Urinary bladder (tissue), 4 donors: ENCODE measurements around the gene NAALADL2. TPM values are rescaled to one million over a fixed set of nuclear protein-coding genes. Genes with fewer than 3 reads are reported as not detected.

Experiments
- DNase-seq: peaks from one replicate; pipeline ENCODE4 v3.0.0-alpha.2; 2015; ENCODE audit errors: extremely low spot score
- H3K27ac ChIP-seq: one replicate; pipeline ENCODE4 v1.5.1; 2013; ENCODE audit warnings: low read depth, mild to moderate bottlenecking, moderate library complexity
- H3K36me3 ChIP-seq: one replicate; pipeline ENCODE4 v1.6.1; 2013; ENCODE audit warnings: mild to moderate bottlenecking, moderate library complexity; ENCODE audit not compliant: insufficient read depth
- H3K4me1 ChIP-seq: one replicate; pipeline ENCODE4 v1.6.1; 2013; ENCODE audit warnings: mild to moderate bottlenecking, moderate library complexity; ENCODE audit not compliant: insufficient read depth
- H3K4me3 ChIP-seq: one replicate; pipeline ENCODE4 v1.5.1; 2013; ENCODE audit warnings: low read depth, low read length
- WGBS: extraction: QIAGEN DNeasy Blood & Tissue Kit; methylation state at CpG from one replicate; pipeline ENCODE4 v1.1.7; 2013; 5-methylcytosine and 5-hydroxymethylcytosine counted together
- polyA plus RNA-seq: library from polyadenylated mRNA; stranded (reverse); fragments of 200-250 nt; gene quantifications from one replicate; pipeline ENCODE4 v1.2.3, GENCODE V29; 2013
- total RNA-seq: library from RNA; depleted of rRNA; stranded (reverse); fragments of >200 nt; gene quantifications from one replicate; pipeline ENCODE4 v1.2.3, GENCODE V29; 2014
- donor health status: healthy with polysubstance abuse.
- donor health status: healthy.

Gene NAALADL2
- total and polyA plus RNA-seq, 2 donors, result 4.2 to 77.5 TPM

DNA sequence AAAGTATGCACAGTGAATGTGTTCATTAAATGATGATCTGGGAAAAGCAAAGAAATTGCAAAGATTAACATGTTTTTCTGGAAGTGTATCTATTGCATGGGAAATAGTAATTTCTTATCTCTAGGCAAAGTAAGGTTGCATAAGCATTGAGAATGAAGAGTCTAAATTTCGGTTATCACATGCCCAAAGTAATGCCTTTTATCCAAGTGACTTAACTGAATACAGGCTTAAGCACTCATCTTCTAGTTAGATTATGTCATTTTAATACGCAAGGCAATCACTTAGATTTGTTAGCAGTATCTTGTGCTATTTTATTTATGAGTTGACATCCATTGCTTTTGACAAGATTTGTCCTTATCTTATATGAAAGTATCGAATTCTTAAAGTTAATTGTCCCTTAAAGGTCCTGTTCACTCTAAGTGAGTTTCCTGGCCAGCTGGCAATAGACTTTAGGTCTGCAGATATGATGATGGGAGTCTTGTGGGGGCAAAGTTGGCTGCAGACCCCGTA, 100.5 kb downstream of the NAALADL2 start:
- Histone ChIP-seq H3K36me3 (no peaks in the 10 kb centered on the region), H3K27ac (no peak overlapping the region), H3K4me1 (peaks cover 2% of the 10 kb centered on the region), H3K4me3 (no peak overlapping the region)
- DNase-seq, result no peak
- whole genome bisulfite sequencing, result 73% methylated on average over 4 of the region's 4 CpGs

DNA sequence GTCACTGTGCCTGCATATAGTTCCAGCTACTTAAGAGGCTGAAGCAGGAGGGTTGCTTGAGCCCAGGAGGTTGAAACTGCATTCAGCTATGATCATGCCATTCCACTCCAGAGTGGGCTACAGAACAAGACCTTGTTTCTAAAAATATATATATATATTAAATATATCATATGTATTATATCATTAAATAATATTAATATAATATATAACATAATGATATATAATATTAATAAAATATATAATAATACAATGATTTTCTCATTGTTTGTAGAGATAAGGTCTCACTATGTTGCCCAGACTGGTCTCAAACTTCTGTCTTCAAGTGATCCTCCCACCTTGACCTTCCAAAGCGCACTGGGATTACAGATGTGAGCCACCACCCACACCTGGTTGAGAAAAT, 101.8 kb downstream of the NAALADL2 start:
- no peak overlapping the region for H3K27ac ChIP-seq
- 95% methylated on average over 1 of the region's 1 CpG for WGBS
- DNase-seq, result no peak
- H3K36me3 ChIP-seq, result no peaks in the 10 kb centered on the region
- peaks cover 2% of the 10 kb centered on the region for H3K4me1 ChIP-seq
- no peak overlapping the region for H3K4me3 ChIP-seq

DNA sequence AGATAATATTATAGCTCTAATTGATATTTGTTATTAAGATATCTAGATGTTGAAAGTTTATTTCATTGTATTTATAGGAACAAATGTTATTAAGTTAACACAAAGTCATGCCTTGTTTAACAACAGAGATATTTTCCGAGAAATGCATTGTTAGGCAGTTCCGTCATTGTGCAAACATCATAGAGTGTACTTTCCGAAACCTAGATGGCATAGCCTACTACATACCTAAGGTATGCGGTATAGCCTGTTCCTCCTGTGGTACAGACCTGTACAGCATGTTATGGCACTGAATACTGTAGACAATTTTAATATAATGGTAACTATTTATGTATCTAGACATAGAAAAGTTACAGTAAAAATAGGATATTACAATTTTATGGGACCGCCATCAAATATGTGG, 114.3 kb downstream of the NAALADL2 start:
- Histone ChIP-seq H3K27ac (no peak overlapping the region), H3K4me3 (no peak overlapping the region), H3K4me1 (no peaks in the 10 kb centered on the region), H3K36me3 (no peaks in the 10 kb centered on the region)
- WGBS, result 85% methylated on average over 5 of the region's 5 CpGs
- peak; percentile 55 for DNase-seq

DNA sequence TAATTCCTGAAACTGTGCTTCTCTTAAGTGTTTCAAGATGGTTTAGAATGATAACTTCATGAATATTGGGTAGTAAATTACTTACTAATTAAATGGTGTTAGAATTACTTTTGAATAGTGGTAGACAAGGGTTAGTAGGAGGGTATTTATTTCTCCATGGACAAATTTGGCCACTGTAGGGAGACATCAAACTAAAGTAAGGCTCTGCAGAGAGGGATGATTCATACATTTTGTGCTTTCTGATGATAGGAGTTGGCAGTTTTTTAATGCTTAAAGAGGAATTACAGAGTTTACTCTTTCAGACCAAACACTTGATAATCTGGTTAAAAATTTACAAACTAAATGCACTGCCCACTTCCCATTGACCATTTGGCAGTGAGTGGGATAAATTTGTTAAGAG, 127.6 kb downstream of the NAALADL2 start:
- no peaks in the 10 kb centered on the region for H3K36me3 ChIP-seq

DNA sequence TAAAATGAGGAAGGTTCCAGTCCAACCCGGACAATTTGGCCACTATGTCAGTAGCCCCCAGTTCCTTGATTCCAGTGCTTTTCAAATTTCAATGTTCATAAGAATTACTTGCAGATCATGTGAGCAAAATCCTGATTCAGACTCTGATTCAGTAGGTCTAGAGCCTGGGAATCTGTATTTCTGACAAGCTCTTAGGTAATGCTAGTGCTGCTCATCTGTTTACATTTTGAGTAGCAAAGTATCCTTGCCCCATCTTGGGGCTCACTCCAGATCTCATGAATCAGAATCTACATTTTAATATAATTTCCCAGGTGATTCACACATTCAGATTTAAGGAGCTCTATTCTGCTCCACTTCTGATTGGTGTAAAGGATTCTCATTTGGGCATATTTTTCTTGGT, 142.0 kb downstream of the NAALADL2 start:
- 99% methylated on average over 1 of the region's 1 CpG for WGBS

More for the DNA sequence above, 127.6 kb downstream of the NAALADL2 start:
- no peak for DNase-seq
- no peak overlapping the region for H3K4me3 ChIP-seq
- no peaks in the 10 kb centered on the region for H3K4me1 ChIP-seq
- H3K27ac ChIP-seq, result no peak overlapping the region

DNA sequence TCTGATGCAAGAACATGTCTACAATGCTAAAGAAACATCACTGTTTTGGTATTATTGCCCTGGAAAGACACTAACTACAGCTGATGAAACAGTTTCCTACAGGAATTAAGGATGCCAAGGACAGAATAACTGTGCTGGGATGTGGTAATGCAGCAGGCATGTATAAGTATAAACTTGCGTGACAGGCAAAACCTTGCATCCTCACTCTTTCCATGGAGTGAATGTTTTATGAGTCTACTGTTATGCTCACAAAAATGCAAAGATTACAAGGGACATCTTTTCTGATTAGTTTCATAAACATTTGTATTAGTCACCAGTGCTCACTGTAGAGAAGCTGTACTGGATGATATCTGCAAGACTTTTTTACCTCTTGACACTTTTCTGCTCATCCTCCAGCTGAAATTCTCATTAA, 143.6 kb downstream of the NAALADL2 start:
- Histone ChIP-seq H3K36me3 (no peaks in the 10 kb centered on the region), H3K4me3 (no peak overlapping the region), H3K4me1 (no peaks in the 10 kb centered on the region), H3K27ac (no peak overlapping the region)
- 44% methylated on average over 1 of the region's 1 CpG for WGBS
- no peak for DNase-seq

More for the DNA sequence above, 142.0 kb downstream of the NAALADL2 start:
- no peak for DNase-seq
- Histone ChIP-seq H3K27ac (no peak overlapping the region), H3K4me3 (no peak overlapping the region), H3K4me1 (no peaks in the 10 kb centered on the region), H3K36me3 (no peaks in the 10 kb centered on the region)

DNA sequence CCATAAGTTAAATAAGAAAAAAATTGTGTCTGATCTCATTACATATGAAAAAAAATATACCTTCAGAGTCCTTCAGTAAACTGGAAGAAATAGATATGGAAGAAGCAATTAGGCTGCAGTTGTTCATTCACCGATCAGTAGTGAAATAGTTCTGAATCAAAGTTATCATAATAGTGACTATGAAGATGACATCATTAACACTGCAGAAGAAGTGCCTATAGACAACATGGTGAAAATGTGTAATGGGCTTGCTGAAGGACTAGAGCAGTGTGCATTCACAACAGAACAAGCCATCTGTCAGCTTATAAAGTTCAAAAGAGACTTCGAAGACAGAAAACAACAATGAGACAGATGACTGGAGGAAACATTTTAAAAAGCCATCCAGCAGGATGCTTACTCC, 144.5 kb downstream of the NAALADL2 start:
- no peaks in the 10 kb centered on the region for H3K36me3 ChIP-seq
- H3K4me1 ChIP-seq, result no peaks in the 10 kb centered on the region
- no peak overlapping the region for H3K4me3 ChIP-seq
- no peak overlapping the region for H3K27ac ChIP-seq
- no peak for DNase-seq
- 95% methylated on average over 2 of the region's 2 CpGs for WGBS

DNA sequence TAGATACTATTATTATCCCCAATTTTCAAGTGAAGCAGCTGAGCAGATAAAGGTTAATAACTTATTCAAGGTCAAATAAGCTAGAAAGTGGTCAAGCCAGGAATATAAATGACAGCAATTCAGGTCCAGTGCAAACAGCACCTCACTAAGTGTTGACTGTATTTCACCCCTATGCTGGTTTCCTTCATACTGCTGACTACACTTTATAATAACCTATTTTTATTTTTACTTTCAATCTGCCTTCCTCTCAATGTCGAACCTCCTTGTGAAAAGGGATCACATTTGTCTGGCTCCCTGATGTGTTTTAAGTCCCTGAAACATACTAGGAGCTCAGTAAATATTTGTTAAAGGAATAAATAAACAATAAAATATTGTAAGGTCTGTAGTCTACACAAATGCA, 146.1 kb downstream of the NAALADL2 start:
- Histone ChIP-seq H3K36me3 (no peaks in the 10 kb centered on the region), H3K4me3 (no peak overlapping the region), H3K4me1 (no peaks in the 10 kb centered on the region), H3K27ac (no peak overlapping the region)
- no peak for DNase-seq
- WGBS, result 40% methylated on average over 1 of the region's 1 CpG

DNA sequence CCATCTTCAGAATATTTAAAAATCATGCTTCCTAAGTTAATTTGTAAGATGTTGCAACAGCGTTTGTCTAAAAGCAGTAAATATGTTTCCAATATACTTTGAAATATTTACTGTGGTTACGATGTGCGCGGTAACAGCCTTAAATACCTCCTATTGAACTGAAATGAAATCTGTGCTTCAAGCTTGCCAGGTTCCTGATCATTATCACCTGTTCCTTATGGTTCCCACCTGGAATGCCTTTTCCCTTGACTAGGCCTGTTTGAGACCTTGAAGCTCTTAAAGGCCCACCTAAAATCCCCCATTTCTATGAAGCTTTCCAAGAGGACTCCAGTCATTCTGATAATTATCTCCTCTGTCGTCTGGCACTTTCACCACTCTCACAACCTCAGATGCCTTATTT, 146.7 kb downstream of the NAALADL2 start:
- no peaks in the 10 kb centered on the region for H3K4me1 ChIP-seq
- 59% methylated on average over 5 of the region's 5 CpGs for WGBS
- H3K4me3 ChIP-seq, result no peak overlapping the region
- H3K36me3 ChIP-seq, result no peaks in the 10 kb centered on the region
- no peak overlapping the region for H3K27ac ChIP-seq
- no peak for DNase-seq

DNA sequence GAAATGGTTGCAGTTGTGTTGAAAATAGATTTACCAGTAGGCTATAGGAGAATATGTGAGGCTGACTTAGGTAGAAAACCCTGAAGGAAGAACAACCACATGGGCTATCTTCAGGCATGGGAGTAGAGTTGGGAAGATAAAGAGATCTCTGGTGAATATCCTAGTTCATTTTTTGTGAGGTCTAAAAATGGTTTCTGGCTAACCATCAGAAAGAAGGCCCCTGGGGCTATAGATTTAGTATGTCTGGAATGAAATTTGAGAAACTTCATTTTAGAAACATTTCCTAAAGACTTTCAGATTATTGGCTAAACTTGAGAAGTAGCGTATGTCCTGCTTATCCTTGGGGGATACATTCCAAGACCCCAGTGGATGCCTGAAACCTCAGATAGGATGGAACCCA, 148.2 kb downstream of the NAALADL2 start:
- WGBS, result 95% methylated on average over 1 of the region's 1 CpG
- no peak overlapping the region for H3K27ac ChIP-seq
- no peak for DNase-seq
- no peaks in the 10 kb centered on the region for H3K36me3 ChIP-seq
- no peaks in the 10 kb centered on the region for H3K4me1 ChIP-seq
- no peak overlapping the region for H3K4me3 ChIP-seq

DNA sequence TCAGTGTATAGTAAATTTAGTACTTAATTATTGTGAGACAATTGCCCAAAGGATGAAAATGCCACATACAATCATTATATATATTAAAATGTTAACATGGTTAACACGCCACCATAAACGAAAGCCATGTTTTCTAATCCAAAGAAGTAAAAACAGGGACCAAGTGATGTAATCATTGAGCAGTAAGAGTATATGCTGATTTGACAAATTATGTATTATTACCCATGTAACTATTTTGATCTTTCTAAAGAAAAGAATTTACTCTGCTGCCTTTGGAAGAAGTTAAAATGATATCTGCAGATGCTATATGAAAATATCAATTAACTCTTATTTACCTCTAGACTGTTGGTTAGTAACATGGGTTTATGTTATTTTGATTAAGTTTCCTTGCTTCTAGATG, 150.2 kb downstream of the NAALADL2 start:
- H3K4me1 ChIP-seq, result no peaks in the 10 kb centered on the region
- H3K36me3 ChIP-seq, result no peaks in the 10 kb centered on the region
- no peak for DNase-seq
- H3K27ac ChIP-seq, result no peak overlapping the region
- H3K4me3 ChIP-seq, result no peak overlapping the region
- 95% methylated on average over 2 of the region's 2 CpGs for WGBS

DNA sequence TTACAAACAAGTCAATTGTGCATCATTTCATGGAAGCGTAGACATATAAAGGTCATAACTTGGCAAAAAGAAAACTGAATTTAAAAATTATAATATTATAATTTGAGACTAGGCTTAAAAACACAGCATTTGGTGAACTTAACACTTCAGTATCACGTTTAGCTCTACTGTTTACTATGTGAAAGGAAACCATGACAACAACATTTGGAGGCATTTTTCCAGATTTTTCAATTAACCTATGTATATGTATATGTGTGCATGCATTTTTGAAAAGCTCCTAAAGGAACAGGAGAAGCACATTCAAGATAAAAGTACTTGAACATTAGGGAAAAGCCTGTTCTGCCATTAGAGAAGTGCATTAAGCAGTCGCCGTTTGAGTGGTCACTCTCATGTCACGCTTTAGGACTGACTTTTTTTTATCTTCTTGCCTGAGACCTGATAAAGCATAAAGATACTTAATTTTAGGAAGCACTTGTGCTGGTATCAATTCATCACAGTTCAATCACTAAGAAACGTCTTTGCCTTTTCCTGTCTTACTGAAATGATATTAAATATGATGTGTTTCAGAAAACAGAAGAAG, 156.0 kb downstream of the NAALADL2 start:
- DNase-seq, result no peak
- Histone ChIP-seq H3K27ac (no peak overlapping the region), H3K4me3 (no peak overlapping the region), H3K36me3 (no peaks in the 10 kb centered on the region), H3K4me1 (no peaks in the 10 kb centered on the region)
- WGBS, result 74% methylated on average over 6 of the region's 6 CpGs

DNA sequence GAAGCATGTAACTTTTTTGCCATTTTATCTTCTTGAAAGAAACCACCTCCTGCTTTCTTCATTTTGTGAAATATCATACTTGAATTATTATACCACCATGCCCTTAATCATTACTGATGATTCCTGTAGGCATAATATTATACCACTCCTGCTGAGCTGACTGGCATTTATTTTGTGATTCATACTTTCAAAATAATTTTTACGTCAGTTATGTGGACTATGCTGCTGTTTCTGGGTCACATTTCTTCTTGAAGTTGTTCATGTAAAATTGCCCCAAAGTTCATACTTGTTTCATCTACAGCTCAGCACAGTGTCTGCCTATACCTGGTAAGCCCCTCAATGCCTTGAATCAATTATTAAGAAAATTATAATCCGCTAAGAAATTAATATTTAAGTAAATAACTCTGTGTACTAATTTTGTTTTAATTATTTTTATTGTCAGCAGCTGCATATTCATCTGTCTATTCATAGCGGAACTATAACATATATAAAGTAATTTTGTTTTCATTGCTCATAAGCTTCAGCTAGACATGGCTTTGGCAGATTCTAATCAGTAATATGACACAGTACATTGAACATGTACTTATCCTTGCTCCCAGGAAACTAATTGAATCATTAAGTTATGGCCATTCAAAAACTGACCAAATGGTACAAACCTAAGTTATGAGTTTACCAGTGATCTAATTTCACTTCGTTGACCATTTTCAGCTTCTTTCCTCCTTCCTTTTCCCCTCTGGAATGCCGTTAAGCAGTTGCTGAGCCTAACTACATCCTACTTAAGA, 160.0 kb downstream of the NAALADL2 start:
- no peak overlapping the region for H3K4me3 ChIP-seq
- H3K4me1 ChIP-seq, result no peaks in the 10 kb centered on the region
- WGBS, result 84% methylated on average over 5 of the region's 5 CpGs
- no peak overlapping the region for H3K27ac ChIP-seq
- no peaks in the 10 kb centered on the region for H3K36me3 ChIP-seq
- no peak for DNase-seq

DNA sequence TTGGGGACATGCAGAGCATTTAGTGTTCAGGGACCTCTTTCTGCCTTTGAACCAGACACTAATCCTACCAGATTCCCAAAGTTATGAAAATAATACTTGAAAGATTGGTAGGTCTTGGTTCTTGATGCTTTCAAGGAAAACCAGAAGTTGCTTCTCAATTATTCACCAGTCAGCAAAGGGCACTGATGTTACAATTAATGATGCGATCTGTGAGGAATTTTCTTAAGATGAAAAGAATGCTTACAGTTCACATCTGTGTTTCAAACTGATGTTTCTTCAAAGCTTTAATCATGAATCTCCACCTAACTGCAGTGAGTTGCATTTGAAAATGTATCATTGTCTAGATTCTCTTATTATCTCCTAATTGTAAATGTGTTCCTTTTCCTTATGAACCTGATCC, 161.0 kb downstream of the NAALADL2 start:
- no peak overlapping the region for H3K4me3 ChIP-seq
- no peaks in the 10 kb centered on the region for H3K4me1 ChIP-seq
- DNase-seq, result no peak
- no peak overlapping the region for H3K27ac ChIP-seq
- no peaks in the 10 kb centered on the region for H3K36me3 ChIP-seq
- WGBS, result 98% methylated on average over 1 of the region's 1 CpG
